Measurements from ENCODE around the gene PRPF6. TPM values are rescaled to one million over a fixed set of nuclear protein-coding genes. Genes with fewer than 3 reads are reported as not detected.

The PRPF6 gene
- total RNA-seq, 3 donors from 2014 or later = 95.9 to 101 (median 98.7) TPM

DNA sequence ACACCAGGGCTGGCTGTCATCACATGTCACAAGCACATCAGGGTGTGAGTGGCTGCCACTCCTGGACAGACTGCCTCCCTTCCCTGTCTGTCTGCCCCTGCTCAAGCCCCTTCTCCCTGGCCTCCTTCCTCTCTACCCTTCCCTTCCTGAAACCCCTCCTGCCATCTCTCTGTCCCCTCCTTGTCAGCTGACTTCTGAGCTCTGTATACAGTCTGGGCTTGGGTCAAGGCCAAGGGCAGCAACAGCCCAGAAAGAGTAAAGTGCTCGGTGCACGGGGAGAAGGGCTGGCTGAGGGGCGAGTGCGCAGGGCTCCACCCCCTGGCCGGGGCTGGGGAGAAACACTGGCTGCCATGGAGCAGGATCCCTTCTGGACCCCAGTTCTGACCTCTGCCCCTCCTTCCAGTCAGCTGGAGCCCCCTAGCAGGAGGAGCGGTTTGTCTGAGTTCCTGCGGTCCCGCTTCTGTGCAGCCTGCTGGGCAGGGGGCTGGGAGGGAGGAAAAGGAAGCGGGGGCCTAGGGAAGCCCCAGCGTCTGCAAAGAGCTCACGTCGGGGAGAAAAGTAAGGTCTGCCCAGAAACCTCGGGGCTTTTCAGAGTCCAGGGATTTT is 101.3 kb downstream of the PRPF6 start:
- no peaks in the 10 kb centered on the region for H3K9me3 Mint-ChIP-seq
- no peak for ATAC-seq
- no peak for DNase-seq
- H3K36me3 Mint-ChIP-seq (ENCODE audit: insufficient read depth) = no peaks in the 10 kb centered on the region
- peaks cover 34% of the 10 kb centered on the region for H3K4me1 Mint-ChIP-seq (ENCODE audit: low read depth)
- peak overlapping the region; percentile 24 for H3K4me3 Mint-ChIP-seq
- peaks cover 2% of the 10 kb centered on the region for H3K27me3 Mint-ChIP-seq (ENCODE audit: low read depth)

Other genes with a start within 250 kb of the PRPF6 start
- gene LIME1, start 244.5 kb upstream of the PRPF6 start, total RNA-seq = 10 to 100 TPM in 1 of 3 donors, 1 to 10 TPM in 2; 7.1 to 10.4 (median 9.3) TPM
- 10 to 100 TPM; 17.2 to 18.1 (median 17.3) TPM for gene SLC2A4RG, start 241.4 kb upstream of the PRPF6 start, total RNA-seq
- gene ZBTB46, start 149.9 kb upstream of the PRPF6 start, total RNA-seq = 1 to 10 TPM in 2 of 3 donors, under 1 TPM in 1; 0.89 to 3.8 (median 2.2) TPM
- not detected for gene ABHD16B, start 119.6 kb upstream of the PRPF6 start, total RNA-seq
- 10 to 100 TPM; 87.4 to 95.0 (median 89.3) TPM for gene TPD52L2, start 115.9 kb upstream of the PRPF6 start, total RNA-seq
- 10 to 100 TPM; 37.2 to 38.5 (median 37.8) TPM for gene DNAJC5, start 86.0 kb upstream of the PRPF6 start, total RNA-seq
- 10 to 100 TPM; 48.8 to 59.4 (median 56.6) TPM for gene UCKL1, start 24.7 kb upstream of the PRPF6 start, total RNA-seq
- gene ZNF512B, start 11.2 kb upstream of the PRPF6 start, total RNA-seq = 10 to 100 TPM; 19.8 to 21.0 (median 20.2) TPM
- 10 to 100 TPM; 14.6 to 17.4 (median 16.8) TPM for gene SAMD10, start 1.5 kb upstream of the PRPF6 start, total RNA-seq
- gene C20orf204, start 55.0 kb downstream of the PRPF6 start, total RNA-seq = 1 to 10 TPM; 2.6 to 3.9 (median 3.2) TPM
- under 1 TPM; 0.13 to 0.24 (median 0.24) TPM for gene SOX18, start 68.5 kb downstream of the PRPF6 start, total RNA-seq
- 10 to 100 TPM; 10.5 to 17.3 (median 11.5) TPM for gene TCEA2, start 82.1 kb downstream of the PRPF6 start, total RNA-seq
- 10 to 100 TPM; 41.7 to 49.0 (median 47.0) TPM for gene RGS19, start 98.4 kb downstream of the PRPF6 start, total RNA-seq
- under 1 TPM in 2 of 3 donors, not detected in 1; 0.05 to 0.11 TPM for gene OPRL1, start 99.0 kb downstream of the PRPF6 start, total RNA-seq
- gene LKAAEAR1, start 103.3 kb downstream of the PRPF6 start, total RNA-seq = under 1 TPM; 0.30 to 0.47 (median 0.38) TPM
- gene NPBWR2, start 126.4 kb downstream of the PRPF6 start, total RNA-seq = not detected
- not detected for gene MYT1, start 183.3 kb downstream of the PRPF6 start, total RNA-seq